ENCODE data around the gene GRAP. TPM values are rescaled to one million over a fixed set of nuclear protein-coding genes. Genes with fewer than 3 reads are reported as not detected.

Gene GRAP
- polyA plus RNA-seq, 4 donors = 2.7 to 8.1 (median 5.9) TPM; not detected in 1

- Histone ChIP-seq H3K9me3 (ENCODE audit: control insufficient read depth in 2 of 2, insufficient read depth in 1 of 2, low read depth in 1 of 2, low read length in 1 of 2) (peaks cover 0 to 5% of the 10 kb centered on the region in 2 donors), H3K36me3 (ENCODE audit: control insufficient read depth in 3 of 3, insufficient read depth in 2 of 3, low read depth in 1 of 3, low read length in 3 of 3) (peaks cover 0 to 98% (median 12%) of the 10 kb centered on the region in 3 donors), H3K4me1 (ENCODE audit: control insufficient read depth in 3 of 3, insufficient read depth in 2 of 3, low read depth in 1 of 3, low read length in 2 of 3) (peaks cover 0 to 57% (median 4%) of the 10 kb centered on the region in 3 donors), H3K4me3 (ENCODE audit: low read depth in 1 of 3, low read length in 3 of 3) (no peak overlapping the region), H3K27ac (ENCODE audit: low read depth in 1 of 3, low read length in 2 of 3) (peak overlapping the region; percentile 15 to 89 (median 87)), H3K27me3 (ENCODE audit: control insufficient read depth in 3 of 3, insufficient read depth in 3 of 3, low read length in 3 of 3) (no peaks in the 10 kb centered on the region)
- no peak for FAIRE-seq
- DNase-seq = peak in 1 of 2 donors; percentile 79
- WGBS, 3 donors = 50 to 75% (median 68%) methylated on average over 14 of the region's 14 CpGs
Measured at GRCh38 chr17:18987862-18988545, 58.8 kb downstream of the GRAP start.

DNA sequence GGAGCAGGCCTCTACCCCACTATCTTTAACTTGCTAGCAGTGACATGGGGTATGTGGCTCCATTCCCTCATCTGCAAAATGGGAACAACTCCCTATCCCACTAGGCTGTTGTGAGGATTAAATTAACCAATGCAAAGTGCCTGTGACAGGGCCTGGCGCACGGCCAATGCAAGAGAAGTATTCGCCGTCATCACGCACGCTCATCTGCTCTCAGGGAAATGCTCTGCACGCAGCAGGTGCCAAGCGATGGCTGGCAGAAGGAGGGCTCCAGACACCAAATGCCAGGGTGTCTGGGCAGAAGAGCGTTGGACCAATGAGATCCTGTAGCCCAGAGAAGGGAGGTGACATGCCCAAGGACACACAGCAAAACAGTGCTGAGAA lies 59.5 kb downstream of the GRAP start:
- no peak overlapping the region for H3K4me3 ChIP-seq (ENCODE audit: low read depth in 1 of 3, low read length in 3 of 3)
- peak overlapping the region in 1 of 3 donors; percentile 87 for H3K27ac ChIP-seq (ENCODE audit: low read depth in 1 of 3, low read length in 2 of 3)
- H3K9me3 ChIP-seq (ENCODE audit: control insufficient read depth in 2 of 2, insufficient read depth in 1 of 2, low read depth in 1 of 2, low read length in 1 of 2) = peaks cover 0 to 5% of the 10 kb centered on the region in 2 donors
- no peak for DNase-seq
- H3K27me3 ChIP-seq (ENCODE audit: control insufficient read depth in 3 of 3, insufficient read depth in 3 of 3, low read length in 3 of 3) = no peaks in the 10 kb centered on the region
- H3K4me1 ChIP-seq (ENCODE audit: control insufficient read depth in 3 of 3, insufficient read depth in 2 of 3, low read depth in 1 of 3, low read length in 2 of 3) = peaks cover 7 to 64% (median 7%) of the 10 kb centered on the region in 3 donors
- H3K36me3 ChIP-seq (ENCODE audit: control insufficient read depth in 3 of 3, insufficient read depth in 2 of 3, low read depth in 1 of 3, low read length in 3 of 3) = peaks cover 0 to 98% (median 12%) of the 10 kb centered on the region in 3 donors
- 93 to 94% (median 93%) methylated on average over 9 of the region's 9 CpGs for WGBS, 3 donors
- FAIRE-seq = no peak

- H3K36me3 ChIP-seq (ENCODE audit: control insufficient read depth in 3 of 3, insufficient read depth in 2 of 3, low read depth in 1 of 3, low read length in 3 of 3) = peaks cover 0 to 97% (median 12%) of the 10 kb centered on the region in 3 donors
- H3K4me3 ChIP-seq (ENCODE audit: low read depth in 1 of 3, low read length in 3 of 3) = no peak overlapping the region
- FAIRE-seq = no peak
- H3K27me3 ChIP-seq (ENCODE audit: control insufficient read depth in 3 of 3, insufficient read depth in 3 of 3, low read length in 3 of 3) = no peaks in the 10 kb centered on the region
- H3K27ac ChIP-seq (ENCODE audit: low read depth in 1 of 3, low read length in 2 of 3) = no peak overlapping the region
- peaks cover 0 to 5% of the 10 kb centered on the region in 2 donors for H3K9me3 ChIP-seq (ENCODE audit: control insufficient read depth in 2 of 2, insufficient read depth in 1 of 2, low read depth in 1 of 2, low read length in 1 of 2)
- DNase-seq = no peak
- WGBS, 3 donors = 81 to 91% (median 84%) methylated on average over 21 of the region's 21 CpGs
- H3K4me1 ChIP-seq (ENCODE audit: control insufficient read depth in 3 of 3, insufficient read depth in 2 of 3, low read depth in 1 of 3, low read length in 2 of 3) = peaks cover 7 to 70% (median 8%) of the 10 kb centered on the region in 3 donors
Measured at GRCh38 chr17:18986541-18987229, 60.1 kb downstream of the GRAP start.

- FAIRE-seq (no peak), DNase-seq (peak in 1 of 2 donors; percentile 14)
- Histone ChIP-seq H3K27me3 (ENCODE audit: control insufficient read depth in 3 of 3, insufficient read depth in 3 of 3, low read length in 3 of 3) (no peaks in the 10 kb centered on the region), H3K4me3 (ENCODE audit: low read depth in 1 of 3, low read length in 3 of 3) (no peak overlapping the region), H3K27ac (ENCODE audit: low read depth in 1 of 3, low read length in 2 of 3) (no peak overlapping the region), H3K9me3 (ENCODE audit: control insufficient read depth in 2 of 2, insufficient read depth in 1 of 2, low read depth in 1 of 2, low read length in 1 of 2) (peaks cover 0 to 5% of the 10 kb centered on the region in 2 donors), H3K36me3 (ENCODE audit: control insufficient read depth in 3 of 3, insufficient read depth in 2 of 3, low read depth in 1 of 3, low read length in 3 of 3) (peaks cover 0 to 95% (median 12%) of the 10 kb centered on the region in 3 donors), H3K4me1 (ENCODE audit: control insufficient read depth in 3 of 3, insufficient read depth in 2 of 3, low read depth in 1 of 3, low read length in 2 of 3) (peaks cover 7 to 69% (median 8%) of the 10 kb centered on the region in 3 donors)
- 53 to 83% (median 69%) methylated on average over 9 of the region's 9 CpGs for WGBS, 3 donors
Measured at GRCh38 chr17:18985475-18985874, 61.3 kb downstream of the GRAP start.

DNA sequence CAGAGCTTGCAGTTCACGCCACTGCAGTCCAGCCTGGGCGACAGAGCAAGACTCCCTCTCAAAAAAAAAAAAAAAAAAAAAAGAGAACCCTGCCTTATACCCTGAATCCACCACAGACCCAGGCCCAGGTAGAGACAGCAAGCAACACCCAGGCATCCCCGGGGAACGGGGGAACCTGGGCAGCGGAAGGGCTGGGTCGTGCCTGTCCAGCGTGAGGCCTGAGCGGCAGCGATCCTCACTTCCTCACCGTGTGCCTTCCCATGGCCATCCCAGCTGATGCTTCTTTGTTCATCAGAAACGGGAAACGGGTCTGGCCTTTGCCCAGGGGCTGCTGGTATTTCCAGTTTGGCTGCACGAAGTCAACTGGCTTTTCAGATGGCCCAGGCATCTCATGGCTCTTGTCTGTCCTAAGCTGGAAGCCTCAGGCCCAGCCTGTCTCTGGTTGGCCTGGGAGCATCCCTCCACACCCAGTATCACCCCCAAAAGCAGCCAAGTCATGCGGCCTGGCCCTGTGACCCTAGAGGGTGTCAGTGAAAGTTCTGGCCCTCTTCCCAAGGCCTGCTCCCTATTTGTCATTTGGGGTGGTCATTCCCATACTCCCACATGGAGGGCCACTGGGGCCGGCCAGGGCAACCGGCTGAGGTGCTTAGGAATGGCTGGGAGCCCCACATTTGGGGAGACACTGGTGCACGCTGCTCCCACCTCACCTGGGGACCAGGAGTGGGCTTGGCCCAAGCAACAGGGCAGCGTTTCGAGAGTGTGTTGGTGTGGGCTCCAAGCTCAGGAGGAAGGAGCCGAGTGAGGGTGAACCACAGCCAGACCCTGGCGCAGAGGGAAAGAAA lies 62.3 kb downstream of the GRAP start:
- no peak overlapping the region for H3K27ac ChIP-seq (ENCODE audit: low read depth in 1 of 3, low read length in 2 of 3)
- peaks cover 0 to 95% (median 11%) of the 10 kb centered on the region in 3 donors for H3K36me3 ChIP-seq (ENCODE audit: control insufficient read depth in 3 of 3, insufficient read depth in 2 of 3, low read depth in 1 of 3, low read length in 3 of 3)
- peaks cover 0 to 5% of the 10 kb centered on the region in 2 donors for H3K9me3 ChIP-seq (ENCODE audit: control insufficient read depth in 2 of 2, insufficient read depth in 1 of 2, low read depth in 1 of 2, low read length in 1 of 2)

DNA sequence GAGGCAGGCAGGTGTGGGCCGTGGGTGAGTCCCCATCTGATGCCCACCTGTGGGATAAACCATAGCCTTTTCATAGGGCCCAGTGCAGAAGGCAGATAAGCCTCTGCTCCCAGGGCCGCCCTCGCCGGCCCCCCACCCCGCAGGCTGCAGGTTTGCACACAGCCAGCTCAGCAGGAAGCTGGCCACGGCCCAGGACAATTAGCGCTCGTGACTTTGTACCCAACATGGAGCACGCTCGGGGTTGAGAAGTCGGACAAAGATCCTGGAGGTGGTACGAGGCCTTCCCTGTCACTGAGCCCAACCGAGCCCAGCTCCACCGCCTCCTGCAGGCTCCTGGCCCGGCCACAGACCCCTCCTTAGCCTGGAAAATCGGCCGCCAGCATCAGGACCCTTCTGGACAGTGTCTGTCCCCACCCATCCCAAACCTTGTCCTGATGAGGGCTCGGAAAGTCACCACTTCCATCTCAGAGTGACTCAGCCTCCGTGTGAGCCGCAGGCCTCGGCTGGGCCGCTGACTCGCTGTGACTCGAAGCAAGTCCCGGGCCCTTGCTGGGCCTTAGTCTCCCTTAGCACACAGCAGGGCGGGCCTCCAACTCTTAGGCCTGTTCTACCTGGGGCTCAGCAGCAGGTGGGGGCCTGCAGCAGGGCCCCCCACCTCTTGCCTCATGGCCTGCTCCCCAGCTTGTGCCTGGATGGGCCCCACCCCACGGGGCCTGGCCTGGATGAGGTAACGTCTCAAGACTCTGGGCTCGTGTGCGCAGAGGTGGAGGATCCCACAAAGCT lies 64.9 kb downstream of the GRAP start:
- Histone ChIP-seq H3K36me3 (ENCODE audit: control insufficient read depth in 3 of 3, insufficient read depth in 2 of 3, low read depth in 1 of 3, low read length in 3 of 3) (peaks cover 3 to 96% (median 18%) of the 10 kb centered on the region in 3 donors), H3K9me3 (ENCODE audit: control insufficient read depth in 2 of 2, insufficient read depth in 1 of 2, low read depth in 1 of 2, low read length in 1 of 2) (no peaks in the 10 kb centered on the region), H3K4me1 (ENCODE audit: control insufficient read depth in 3 of 3, insufficient read depth in 2 of 3, low read depth in 1 of 3, low read length in 2 of 3) (peaks cover 4 to 43% (median 8%) of the 10 kb centered on the region in 3 donors), H3K4me3 (ENCODE audit: low read depth in 1 of 3, low read length in 3 of 3) (no peak overlapping the region), H3K27me3 (ENCODE audit: control insufficient read depth in 3 of 3, insufficient read depth in 3 of 3, low read length in 3 of 3) (no peaks in the 10 kb centered on the region), H3K27ac (ENCODE audit: low read depth in 1 of 3, low read length in 2 of 3) (peak overlapping the region; percentile 82 to 98 (median 87))
- WGBS, 3 donors = 14 to 60% (median 34%) methylated on average over 30 of the region's 30 CpGs
- FAIRE-seq = no peak
- peak; percentile 96 to 97 for DNase-seq

More for the DNA sequence above, 62.3 kb downstream of the GRAP start:
- Histone ChIP-seq H3K4me3 (ENCODE audit: low read depth in 1 of 3, low read length in 3 of 3) (no peak overlapping the region), H3K4me1 (ENCODE audit: control insufficient read depth in 3 of 3, insufficient read depth in 2 of 3, low read depth in 1 of 3, low read length in 2 of 3) (peaks cover 7 to 68% (median 8%) of the 10 kb centered on the region in 3 donors), H3K27me3 (ENCODE audit: control insufficient read depth in 3 of 3, insufficient read depth in 3 of 3, low read length in 3 of 3) (no peaks in the 10 kb centered on the region)
- FAIRE-seq = no peak
- 84 to 87% (median 87%) methylated on average over 20 to 21 of the region's 21 CpGs for WGBS, 3 donors
- no peak for DNase-seq

- peaks cover 3 to 96% (median 13%) of the 10 kb centered on the region in 3 donors for H3K36me3 ChIP-seq (ENCODE audit: control insufficient read depth in 3 of 3, insufficient read depth in 2 of 3, low read depth in 1 of 3, low read length in 3 of 3)
- no peaks in the 10 kb centered on the region for H3K9me3 ChIP-seq (ENCODE audit: control insufficient read depth in 2 of 2, insufficient read depth in 1 of 2, low read depth in 1 of 2, low read length in 1 of 2)
- DNase-seq (no peak), FAIRE-seq (no peak)
- peak overlapping the region; percentile 82 to 98 (median 87) for H3K27ac ChIP-seq (ENCODE audit: low read depth in 1 of 3, low read length in 2 of 3)
- no peak overlapping the region for H3K4me3 ChIP-seq (ENCODE audit: low read depth in 1 of 3, low read length in 3 of 3)
- WGBS, 3 donors = 22 to 66% (median 29%) methylated on average over 6 of the region's 6 CpGs
- peaks cover 4 to 42% (median 8%) of the 10 kb centered on the region in 3 donors for H3K4me1 ChIP-seq (ENCODE audit: control insufficient read depth in 3 of 3, insufficient read depth in 2 of 3, low read depth in 1 of 3, low read length in 2 of 3)
- H3K27me3 ChIP-seq (ENCODE audit: control insufficient read depth in 3 of 3, insufficient read depth in 3 of 3, low read length in 3 of 3) = no peaks in the 10 kb centered on the region
Measured at GRCh38 chr17:18981335-18981641, 65.5 kb downstream of the GRAP start.
